ENCODE measurements around the gene TMEM209.

DNA sequence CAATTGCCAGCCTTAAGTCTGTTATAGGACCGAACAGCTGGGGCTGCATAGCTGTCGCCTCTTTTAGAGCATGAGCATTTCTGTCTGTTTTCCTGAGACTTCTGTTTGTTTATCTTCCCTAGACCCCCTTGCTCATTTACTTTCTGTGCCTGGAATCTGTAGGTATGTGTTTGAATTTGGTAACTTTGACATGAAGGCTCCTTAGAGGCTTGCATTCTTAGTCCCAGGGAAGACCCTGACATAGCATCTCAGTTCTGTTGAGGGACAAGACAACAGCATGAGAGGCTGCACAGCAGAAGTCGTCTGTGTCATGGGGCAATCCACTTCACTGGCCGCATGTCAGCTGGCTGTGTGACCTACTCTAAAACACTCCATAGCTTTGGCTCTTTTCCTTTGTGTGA, 76.2 kb downstream of the TMEM209 start:
- TF ChIP-seq CTCF (IDR thresholded peaks at IDR 0.05; ENCODE audit: insufficient read depth, low read depth, low read length), result no peak
- TF ChIP-seq EZH2 (IDR thresholded peaks at IDR 0.05; ENCODE audit: insufficient read depth, low read length), result no peak

All from astrocyte (in vitro differentiated cells and primary cell).